ENCODE results near the gene MBP. TPM values are rescaled to one million over a fixed set of nuclear protein-coding genes. Genes with fewer than 3 reads are reported as not detected.

MBP gene
- total RNA-seq = 10 to 100 TPM; 41.6 to 42.1 TPM
- long read RNA-seq, donor 1, full-length matches to known transcripts = 1 of 12 reads
- long read RNA-seq, donor 1, partial matches to known transcripts = 0 of 12 reads
- long read RNA-seq, donor 1, other reads (novel, unspliced or antisense) = 11 of 12 reads
- long read RNA-seq, donor 2, full-length matches to known transcripts = 53 of 69 reads
- long read RNA-seq, donor 2, partial matches to known transcripts = 1 of 69 reads
- long read RNA-seq, donor 2, other reads (novel, unspliced or antisense) = 15 of 69 reads

GRCh38 chr18:77132369-77133050, at the start of gene MBP:
MBP (minus strand) TSS chr18:77132783; CDS start chr18:77105261, 27,522 bp downstream.
- peak; percentile 88 for DNase-seq (ENCODE audit: low spot score)
- intact Hi-C loops (cut with DNase I) = loop anchor here (10.0 kb wide), 2 partner anchors 72 to 128 kb away; no protein-coding TSS in a partner anchor

- intact Hi-C loops (cut with DNase I) = no loop called here
- DNase-seq (ENCODE audit: low spot score) = no peak
These were observed 49.5 kb upstream of the MBP start for GRCh38 chr18:77181950-77182707.

- intact Hi-C loops (cut with DNase I) = no loop called here
- DNase-seq (ENCODE audit: low spot score) = no peak
These were observed 46.0 kb upstream of the MBP start for GRCh38 chr18:77178559-77178958.

GRCh38 chr18:77177009-77177408, 44.4 kb upstream of the MBP start:
- DNase-seq (ENCODE audit: low spot score) = no peak
- intact Hi-C loops (cut with DNase I) = no loop called here

- intact Hi-C loops (cut with DNase I) = loop anchor here in 1 of 2 donors (5.0 kb wide), 1 partner anchor 1299 kb away; no protein-coding TSS in a partner anchor
- DNase-seq (ENCODE audit: low spot score) = no peak
These were observed 40.9 kb upstream of the MBP start for GRCh38 chr18:77173275-77174030.

GRCh38 chr18:77170890-77171410, 38.4 kb upstream of the MBP start:
- intact Hi-C loops (cut with DNase I) = loop anchor here in 1 of 2 donors (5.0 kb wide), 1 partner anchor 1301 kb away; no protein-coding TSS in a partner anchor
- DNase-seq (ENCODE audit: low spot score) = no peak

- intact Hi-C loops (cut with DNase I) = no loop called here
- no peak for DNase-seq (ENCODE audit: low spot score)
These were observed 36.3 kb upstream of the MBP start for GRCh38 chr18:77168811-77169311.

GRCh38 chr18:77167251-77167650, 34.7 kb upstream of the MBP start:
- DNase-seq (ENCODE audit: low spot score) = no peak
- intact Hi-C loops (cut with DNase I) = no loop called here

- no peak for DNase-seq (ENCODE audit: low spot score)
- intact Hi-C loops (cut with DNase I) = loop anchor here in 1 of 2 donors (1.0 kb wide), 1 partner anchor 21 kb away; no protein-coding TSS in a partner anchor
These were observed 33.9 kb upstream of the MBP start for GRCh38 chr18:77166523-77166922.

- intact Hi-C loops (cut with DNase I) = loop anchor here in 1 of 2 donors (1.0 kb wide), 1 partner anchor 20 kb away; no protein-coding TSS in a partner anchor
- DNase-seq (ENCODE audit: low spot score) = peak; percentile 88
These were observed 33.1 kb upstream of the MBP start for GRCh38 chr18:77165503-77166188.

GRCh38 chr18:77164763-77165485, 32.3 kb upstream of the MBP start:
- intact Hi-C loops (cut with DNase I) = no loop called here
- no peak for DNase-seq (ENCODE audit: low spot score)

- intact Hi-C loops (cut with DNase I) = no loop called here
- no peak for DNase-seq (ENCODE audit: low spot score)
These were observed 31.4 kb upstream of the MBP start for GRCh38 chr18:77164026-77164425.

- intact Hi-C loops (cut with DNase I) = no loop called here
- no peak for DNase-seq (ENCODE audit: low spot score)
These were observed 30.0 kb upstream of the MBP start for GRCh38 chr18:77162580-77162979.

- DNase-seq (ENCODE audit: low spot score) = no peak
- intact Hi-C loops (cut with DNase I) = no loop called here
These were observed 29.4 kb upstream of the MBP start for GRCh38 chr18:77161961-77162360.

- no peak for DNase-seq (ENCODE audit: low spot score)
- intact Hi-C loops (cut with DNase I) = no loop called here
These were observed 28.8 kb upstream of the MBP start for GRCh38 chr18:77161383-77161782.

- no peak for DNase-seq (ENCODE audit: low spot score)
- intact Hi-C loops (cut with DNase I) = no loop called here
These were observed 27.9 kb upstream of the MBP start for GRCh38 chr18:77160515-77160914.

GRCh38 chr18:77157312-77157711, 24.7 kb upstream of the MBP start:
- DNase-seq (ENCODE audit: low spot score) = no peak
- intact Hi-C loops (cut with DNase I) = no loop called here

GRCh38 chr18:77155031-77155430, 22.4 kb upstream of the MBP start:
- no peak for DNase-seq (ENCODE audit: low spot score)
- intact Hi-C loops (cut with DNase I) = no loop called here

All from posterior vena cava (tissue), 2 donors.